GM19023 (cell line): ENCODE results near the gene ATP2A1.
"Not testable (repeated sequence)": the region's sequence is repeated elsewhere in the genome, so short reads cannot be mapped to it uniquely, and the experiment has no call there.

Experiments
- ATAC-seq: cut with Tn5 transposase; IDR thresholded peaks from one replicate; pipeline ENCODE4 v1.9.1; 2021; ENCODE audit warnings: mild to moderate bottlenecking, moderate library complexity; ENCODE audit not compliant: unreplicated experiment

ATP2A1 gene

DNA sequence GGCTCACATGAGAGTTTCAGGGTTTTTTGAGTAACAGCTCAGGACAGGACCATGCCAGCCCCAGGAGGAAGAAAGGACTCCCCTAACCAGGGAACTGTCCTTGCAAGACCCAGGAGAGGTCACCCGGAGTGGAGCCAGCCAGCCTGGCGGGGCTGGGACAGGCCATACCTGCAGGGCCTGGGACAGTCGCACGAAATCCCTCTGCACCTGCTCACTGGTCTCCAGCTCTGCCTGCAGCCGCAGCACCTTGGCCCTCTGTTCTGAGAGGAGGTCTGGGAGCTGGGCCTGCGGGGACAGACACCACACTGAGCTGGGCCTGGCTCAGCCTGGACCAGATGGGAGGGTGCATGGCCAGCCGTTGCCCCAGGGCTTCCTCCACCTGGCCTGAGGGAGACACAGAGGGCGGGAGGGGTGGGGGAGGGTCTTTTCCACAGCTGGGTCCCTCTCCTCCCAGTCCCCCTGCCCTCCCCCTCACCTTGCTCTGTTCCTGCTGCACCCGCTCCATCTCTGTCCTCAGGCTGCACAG is 27.0 kb downstream of the ATP2A1 start:
- ATAC-seq, result no peak

DNA sequence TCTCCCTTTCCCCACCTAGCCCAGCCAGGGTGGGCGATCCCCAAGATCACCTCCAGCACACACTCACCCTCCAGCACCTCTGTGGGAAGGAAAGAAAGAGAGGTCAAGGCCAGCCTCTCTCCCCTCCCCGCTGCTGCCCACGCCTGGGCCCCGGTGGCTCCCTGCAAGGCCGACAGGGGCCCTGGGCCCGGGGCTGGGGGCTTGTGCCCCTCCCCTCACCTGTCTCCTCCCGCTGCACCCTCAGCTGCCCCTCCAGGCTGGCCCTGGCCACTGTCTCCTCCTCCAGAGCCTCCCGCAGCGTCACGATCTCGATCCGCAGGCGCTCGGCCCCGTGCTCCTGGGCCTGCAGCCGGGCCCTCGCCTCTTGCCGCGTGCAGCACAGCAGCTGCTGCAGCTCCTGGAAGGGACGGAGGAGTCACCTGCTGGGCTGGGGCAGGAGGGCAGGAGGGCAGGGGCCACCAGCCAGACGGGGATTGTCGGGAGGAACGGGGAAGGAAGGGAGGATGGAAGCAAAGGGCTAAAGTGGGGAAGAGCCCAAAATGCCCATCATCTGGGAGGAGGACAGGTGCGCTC is 27.6 kb downstream of the ATP2A1 start:
- no peak for ATAC-seq

GRCh38 chr16:28910086-28911031 is 32.1 kb downstream of the ATP2A1 start:
- ATAC-seq, result no peak

DNA sequence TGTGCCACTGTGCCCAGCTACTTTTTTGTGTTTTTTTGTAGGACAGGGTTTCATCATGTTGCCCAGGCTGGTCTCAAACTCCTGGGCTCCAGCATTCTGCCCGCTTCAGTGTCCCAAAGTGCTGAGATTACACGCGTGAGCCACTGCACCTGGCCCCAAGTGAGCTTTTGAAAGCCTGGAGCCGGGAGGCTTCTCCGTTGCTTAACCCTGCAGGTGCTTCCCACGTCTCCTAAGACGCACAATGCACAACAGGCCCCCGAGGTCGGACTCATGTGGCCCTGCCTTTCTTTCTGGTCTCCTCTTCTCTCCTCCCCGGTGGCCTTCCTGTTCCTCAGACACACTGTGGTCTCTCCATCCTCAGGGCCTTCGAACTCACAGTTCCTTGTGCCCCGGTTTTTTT is 34.3 kb downstream of the ATP2A1 start:
- ATAC-seq, result no peak

GRCh38 chr16:28913946-28914724 is 35.8 kb downstream of the ATP2A1 start:
- no peak for ATAC-seq

GRCh38 chr16:28915181-28915580 is 36.9 kb downstream of the ATP2A1 start:
- no peak for ATAC-seq

GRCh38 chr16:28917095-28917494 is 38.8 kb downstream of the ATP2A1 start:
- ATAC-seq, result no peak

GRCh38 chr16:28918698-28919097 is 40.4 kb downstream of the ATP2A1 start:
- no peak for ATAC-seq

- no peak for ATAC-seq
These were observed 44.9 kb downstream of the ATP2A1 start for GRCh38 chr16:28923231-28923587.

GRCh38 chr16:28923652-28924398 is 45.5 kb downstream of the ATP2A1 start:
- ATAC-seq, result peak; percentile 46

DNA sequence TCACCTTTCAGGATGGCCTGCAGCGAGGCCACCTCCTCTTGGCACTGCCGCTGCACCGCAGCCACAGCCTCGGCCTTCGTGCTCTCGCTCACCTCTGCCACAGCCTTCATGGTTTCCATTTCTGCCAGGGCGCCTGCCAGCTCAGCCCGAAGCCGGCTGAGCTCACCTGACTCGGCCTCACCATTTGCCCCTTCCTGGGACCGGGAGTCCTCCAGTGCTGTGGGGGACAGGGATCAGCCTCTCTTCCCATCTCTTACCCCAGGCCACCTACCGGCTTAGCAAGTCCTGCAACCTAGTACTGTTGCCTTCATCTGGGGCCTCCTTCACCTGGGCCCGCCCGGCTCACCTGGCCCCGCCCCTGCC is 46.1 kb downstream of the ATP2A1 start:
- no peak for ATAC-seq

- ATAC-seq, result peak; percentile 61
These were observed 46.6 kb downstream of the ATP2A1 start, which contains the start of gene RABEP2 for GRCh38 chr16:28924762-28925385. Gene RABEP2, minus strand, starts transcription at chr16:28925238. Its CDS starts 75 bp downstream, at chr16:28925163.

DNA sequence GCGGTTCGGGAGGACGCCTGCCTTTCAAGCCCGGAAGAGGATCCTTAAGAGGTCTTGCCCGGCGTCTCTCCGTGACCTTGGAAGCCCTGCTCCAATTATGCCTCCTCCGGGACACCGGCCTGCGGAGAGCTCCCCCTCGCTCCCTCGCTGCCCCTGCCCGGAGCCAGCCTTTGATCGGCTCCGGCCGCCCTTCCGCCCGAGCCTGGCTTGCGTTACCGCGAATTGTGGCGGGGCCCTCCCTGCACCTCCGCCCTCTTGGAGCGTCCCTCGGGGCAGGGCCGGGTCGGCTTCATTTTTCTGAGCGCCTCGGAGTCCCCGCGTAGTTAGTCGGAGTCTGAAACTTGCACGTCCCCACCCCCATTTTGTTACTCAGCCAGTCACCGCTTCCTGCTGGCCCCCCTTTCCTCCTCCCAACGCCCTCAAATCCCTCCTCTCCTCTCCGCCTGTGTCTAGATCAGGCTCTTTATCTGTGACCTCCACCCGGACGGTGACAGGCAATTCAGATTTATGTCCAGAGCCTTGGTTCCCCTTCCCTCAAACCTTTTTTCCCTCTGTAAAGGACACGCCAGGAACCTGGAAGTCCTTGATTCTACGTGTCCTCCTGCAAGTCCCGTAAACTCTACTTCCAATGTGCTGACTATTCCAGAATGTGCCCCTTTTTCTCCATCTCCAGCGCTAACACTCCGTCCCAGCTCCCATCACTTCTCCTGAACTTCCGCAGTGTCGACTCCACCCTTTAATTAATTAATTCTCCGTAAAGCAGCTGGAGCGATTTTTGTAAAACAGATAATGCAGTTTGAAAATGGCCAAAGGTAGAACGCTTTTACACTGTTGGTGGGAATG is 47.3 kb downstream of the ATP2A1 start:
- ATAC-seq, result peak; percentile 24

DNA sequence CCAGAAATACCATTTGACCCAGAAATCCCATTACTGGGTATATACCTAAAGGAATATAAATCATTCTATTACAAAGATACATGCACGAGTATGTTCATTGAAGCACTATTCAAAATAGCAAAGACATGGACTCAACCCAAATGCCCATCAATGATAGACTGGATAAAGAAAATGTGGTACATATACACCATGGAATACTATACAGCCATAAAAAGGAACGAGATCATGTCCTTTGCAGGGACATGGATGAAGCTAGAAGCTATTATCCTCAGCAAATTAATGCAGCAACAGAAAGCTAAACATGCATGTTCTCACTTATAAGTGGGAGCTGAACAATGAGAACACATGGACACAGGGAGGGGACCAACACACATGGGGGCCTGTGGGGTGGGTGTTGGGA is 48.0 kb downstream of the ATP2A1 start:
- ATAC-seq, result not testable (repeated sequence)

DNA sequence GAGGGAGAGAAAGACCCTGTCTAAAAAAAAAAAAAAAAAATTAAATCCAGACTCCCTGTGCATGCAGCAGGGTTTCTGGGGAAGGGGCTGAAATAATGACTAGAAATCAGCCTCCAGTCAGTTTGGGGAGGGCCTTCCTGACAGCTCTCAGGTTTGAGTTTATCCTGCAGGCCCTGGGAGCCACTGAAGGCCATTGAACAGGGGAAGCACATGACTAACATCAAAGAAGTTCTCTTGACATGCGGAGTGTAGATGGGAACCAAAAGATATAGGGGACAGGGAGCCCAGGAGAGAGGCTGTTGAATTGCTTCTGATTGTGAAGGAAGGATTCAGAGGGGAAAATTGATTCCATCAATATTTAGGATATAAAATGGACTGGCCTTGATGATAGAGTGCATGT is 49.5 kb downstream of the ATP2A1 start:
- no peak for ATAC-seq

DNA sequence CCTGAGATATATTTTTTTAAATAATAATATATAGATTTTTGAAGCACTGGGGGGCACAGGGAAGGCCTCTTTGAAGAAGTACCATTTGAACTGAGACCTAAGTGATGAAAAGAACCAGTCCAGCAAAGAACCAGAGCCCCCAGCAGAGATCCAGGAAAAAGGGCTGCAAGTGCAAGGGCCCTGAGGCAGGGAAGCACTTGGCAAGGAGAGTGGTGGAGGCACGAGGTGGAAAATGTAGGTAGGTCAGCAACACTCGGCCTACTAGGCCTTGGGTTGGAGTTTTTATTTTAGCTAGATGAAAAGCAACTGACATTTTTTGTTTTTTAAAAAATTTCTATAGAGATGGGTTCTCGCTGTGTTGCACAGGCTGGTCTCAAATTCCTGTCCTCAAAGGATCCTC is 51.9 kb downstream of the ATP2A1 start:
- ATAC-seq, result no peak

DNA sequence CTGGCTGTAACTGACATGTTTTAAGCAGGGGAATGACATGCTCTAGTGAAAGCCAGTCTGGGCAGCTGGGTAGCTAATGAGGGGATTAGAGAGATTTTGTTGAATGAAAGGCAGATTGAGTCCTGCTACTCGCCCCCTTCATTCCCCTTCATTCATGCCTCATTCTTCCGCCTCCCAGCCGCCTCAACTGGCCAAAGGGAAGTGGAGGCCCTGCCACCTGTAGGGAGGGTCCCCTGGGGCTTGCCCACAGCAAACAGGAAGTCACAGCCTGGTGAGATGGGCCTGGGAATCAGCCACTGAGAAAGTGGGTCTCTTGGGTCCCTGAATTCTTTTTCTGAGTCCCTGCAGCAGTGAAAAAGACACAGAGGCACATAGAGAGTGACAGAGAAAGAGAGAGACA is 52.4 kb downstream of the ATP2A1 start:
- ATAC-seq, result no peak

DNA sequence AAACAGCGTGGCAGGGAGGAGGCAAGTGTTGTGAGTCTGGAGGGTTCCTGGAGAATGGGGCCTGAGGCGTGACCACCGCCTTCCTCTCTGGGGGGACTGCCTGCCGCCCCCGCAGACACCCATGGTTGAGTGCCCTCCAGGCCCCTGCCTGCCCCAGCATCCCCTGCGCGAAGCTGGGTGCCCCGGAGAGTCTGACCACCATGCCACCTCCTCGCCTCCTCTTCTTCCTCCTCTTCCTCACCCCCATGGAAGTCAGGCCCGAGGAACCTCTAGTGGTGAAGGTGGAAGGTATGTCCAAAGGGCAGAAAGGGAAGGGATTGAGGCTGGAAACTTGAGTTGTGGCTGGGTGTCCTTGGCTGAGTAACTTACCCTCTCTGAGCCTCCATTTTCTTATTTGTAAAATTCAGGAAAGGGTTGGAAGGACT is 53.5 kb downstream of the ATP2A1 start, which contains the start of gene CD19:
Gene CD19 (plus strand): TSS at position 171 of the 425 bp plus-strand sequence. CDS start 30 bp downstream, at position 201.
- no peak for ATAC-seq
